ENCODE measurements around the gene PIGS. TPM values are rescaled to one million over a fixed set of nuclear protein-coding genes. Genes with fewer than 3 reads are reported as not detected.

PIGS gene
- total and polyA plus RNA-seq, 4 donors, result 7.3 to 29.5 (median 13.3) TPM

GRCh38 chr17:28618464-28618863, 47.1 kb upstream of the PIGS start:
- no peak for TF ChIP-seq JUND (IDR thresholded peaks at IDR 0.05)
- 93% methylated on average over 3 of the region's 3 CpGs for WGBS
- H3K4me1 ChIP-seq (ENCODE audit: control insufficient read depth in 4 of 4, insufficient read depth in 4 of 4, low read length in 3 of 4), result peaks cover 2 to 17% (median 14%) of the 10 kb centered on the region in 4 donors
- no peak overlapping the region for H3K4me3 ChIP-seq (ENCODE audit: low read depth in 1 of 3, low read length in 3 of 3)
- H3K36me3 ChIP-seq (ENCODE audit: control insufficient read depth in 4 of 4, insufficient read depth in 3 of 4, low read depth in 1 of 4, low read length in 3 of 4), result peaks cover 15 to 76% (median 58%) of the 10 kb centered on the region in 4 donors
- DNase-seq (ENCODE audit: low spot score), result no peak
- no peaks in the 10 kb centered on the region for H3K27me3 ChIP-seq (ENCODE audit: control insufficient read depth in 4 of 4, insufficient read depth in 4 of 4, low read length in 3 of 4)
- no peaks in the 10 kb centered on the region for H3K9me3 ChIP-seq (ENCODE audit: control insufficient read depth in 4 of 4, low read length in 3 of 4)
- H3K9ac ChIP-seq (ENCODE audit: low read depth in 1 of 2, low read length in 2 of 2), result no peak overlapping the region
- no peak overlapping the region for H3K27ac ChIP-seq (ENCODE audit: low read depth in 1 of 2, low read length in 2 of 2)

- no peak for DNase-seq (ENCODE audit: low spot score)
- peaks cover 2 to 12% (median 9%) of the 10 kb centered on the region in 4 donors for H3K4me1 ChIP-seq (ENCODE audit: control insufficient read depth in 4 of 4, insufficient read depth in 4 of 4, low read length in 3 of 4)
- peaks cover 15 to 74% (median 52%) of the 10 kb centered on the region in 4 donors for H3K36me3 ChIP-seq (ENCODE audit: control insufficient read depth in 4 of 4, insufficient read depth in 3 of 4, low read depth in 1 of 4, low read length in 3 of 4)
- 82% methylated on average over 7 of the region's 7 CpGs for WGBS
- TF ChIP-seq MAX (IDR thresholded peaks at IDR 0.05), result no peak
- no peak for TF ChIP-seq YY1 (IDR thresholded peaks at IDR 0.05)
- no peak for TF ChIP-seq RXRA (IDR thresholded peaks at IDR 0.05)
- TF ChIP-seq RAD21 (IDR thresholded peaks at IDR 0.05), result no peak
- no peak for TF ChIP-seq FOXA1 (IDR thresholded peaks at IDR 0.05)
- TF ChIP-seq CTCF (IDR thresholded peaks at IDR 0.05; ENCODE audit: low read depth, low read length, missing input control), result no peak
- TF ChIP-seq HNF4A (conservative IDR thresholded peaks at IDR 0.05), result no peak
- TF ChIP-seq EGR1 (IDR thresholded peaks at IDR 0.05; ENCODE audit: low read depth in 2 of 2), result no peak
- TF ChIP-seq ATF3 (IDR thresholded peaks at IDR 0.05), result no peak
- H3K9ac ChIP-seq (ENCODE audit: low read depth in 1 of 2, low read length in 2 of 2), result no peak overlapping the region
- H3K27ac ChIP-seq (ENCODE audit: low read depth in 1 of 2, low read length in 2 of 2), result no peak overlapping the region
- H3K4me3 ChIP-seq (ENCODE audit: low read depth in 1 of 3, low read length in 3 of 3), result no peak overlapping the region
- H3K27me3 ChIP-seq (ENCODE audit: control insufficient read depth in 4 of 4, insufficient read depth in 4 of 4, low read length in 3 of 4), result no peaks in the 10 kb centered on the region
- no peaks in the 10 kb centered on the region for H3K9me3 ChIP-seq (ENCODE audit: control insufficient read depth in 4 of 4, low read length in 3 of 4)
Measured at GRCh38 chr17:28616281-28616680, 45.0 kb upstream of the PIGS start.

- peaks cover 2 to 6% (median 4%) of the 10 kb centered on the region in 4 donors for H3K4me1 ChIP-seq (ENCODE audit: control insufficient read depth in 4 of 4, insufficient read depth in 4 of 4, low read length in 3 of 4)
- no peak overlapping the region for H3K4me3 ChIP-seq (ENCODE audit: low read depth in 1 of 3, low read length in 3 of 3)
- no peaks in the 10 kb centered on the region for H3K9me3 ChIP-seq (ENCODE audit: control insufficient read depth in 4 of 4, low read length in 3 of 4)
- H3K9ac ChIP-seq (ENCODE audit: low read depth in 1 of 2, low read length in 2 of 2), result no peak overlapping the region
- H3K27me3 ChIP-seq (ENCODE audit: control insufficient read depth in 4 of 4, insufficient read depth in 4 of 4, low read length in 3 of 4), result no peaks in the 10 kb centered on the region
- peaks cover 15 to 76% (median 49%) of the 10 kb centered on the region in 4 donors for H3K36me3 ChIP-seq (ENCODE audit: control insufficient read depth in 4 of 4, insufficient read depth in 3 of 4, low read depth in 1 of 4, low read length in 3 of 4)
- 91% methylated on average over 4 of the region's 4 CpGs for WGBS
- no peak for DNase-seq (ENCODE audit: low spot score)
- H3K27ac ChIP-seq (ENCODE audit: low read depth in 1 of 2, low read length in 2 of 2), result no peak overlapping the region
- TF ChIP-seq JUND (IDR thresholded peaks at IDR 0.05) (no peak), GABPA (IDR thresholded peaks at IDR 0.05 in 1 of 2, conservative IDR thresholded peaks at IDR 0.05 in 1 of 2) (no peak), HNF4G (IDR thresholded peaks at IDR 0.05) (no peak), FOXA1 (IDR thresholded peaks at IDR 0.05) (no peak), TAF1 (conservative IDR thresholded peaks at IDR 0.05) (no peak), REST (IDR thresholded peaks at IDR 0.05) (no peak), MAX (IDR thresholded peaks at IDR 0.05) (no peak), EGR1 (IDR thresholded peaks at IDR 0.05; ENCODE audit: low read depth in 2 of 2) (no peak), ZBTB33 (IDR thresholded peaks at IDR 0.05) (no peak), FOXA2 (IDR thresholded peaks at IDR 0.05) (no peak), RAD21 (IDR thresholded peaks at IDR 0.05) (no peak), HNF4A (conservative IDR thresholded peaks at IDR 0.05) (no peak), CTCF (IDR thresholded peaks at IDR 0.05; ENCODE audit: low read depth, low read length, missing input control) (no peak)
Measured at GRCh38 chr17:28615260-28615940, 44.1 kb upstream of the PIGS start.
